ENCODE data around the gene LETMD1.

Gene LETMD1

GRCh38 chr12:51025836-51026638 is 22.1 kb upstream of the LETMD1 start, which contains the start of gene SLC11A2:
SLC11A2 (minus strand) TSS chr12:51026384; CDS start chr12:51010728, 15,656 bp downstream.
- DNase-seq: peak; percentile 72 to 80 (median 78)

GRCh38 chr12:51027342-51027835 is 20.7 kb upstream of the LETMD1 start:
- no peak for DNase-seq

- DNase-seq: no peak
Observed at GRCh38 chr12:51028126-51028812, 19.9 kb upstream of the LETMD1 start.

GRCh38 chr12:51028813-51029150 is 19.3 kb upstream of the LETMD1 start:
- DNase-seq: no peak

- DNase-seq: no peak
Observed at GRCh38 chr12:51033048-51033447, 15.1 kb upstream of the LETMD1 start.

- DNase-seq: no peak
Observed at GRCh38 chr12:51033457-51034089, 14.6 kb upstream of the LETMD1 start.

- DNase-seq: no peak
Observed at GRCh38 chr12:51036279-51036678, 11.8 kb upstream of the LETMD1 start.

- DNase-seq: no peak
Observed at GRCh38 chr12:51048661-51049251, 629 bp downstream of the LETMD1 start.

- DNase-seq: no peak
Observed at GRCh38 chr12:51049525-51049924, 1.4 kb downstream of the LETMD1 start.

GRCh38 chr12:51051787-51052186 is 3.7 kb downstream of the LETMD1 start:
- DNase-seq: no peak

- no peak for DNase-seq
Observed at GRCh38 chr12:51055060-51055459, 6.9 kb downstream of the LETMD1 start.

GRCh38 chr12:51056242-51056641 is 8.1 kb downstream of the LETMD1 start:
- DNase-seq: no peak

- DNase-seq: no peak
Observed at GRCh38 chr12:51059086-51059485, 11.0 kb downstream of the LETMD1 start.

- DNase-seq: no peak
Observed at GRCh38 chr12:51062631-51063397, 14.7 kb downstream of the LETMD1 start.

GRCh38 chr12:51065530-51065929 is 17.4 kb downstream of the LETMD1 start:
- DNase-seq: no peak

- no peak for DNase-seq
Observed at GRCh38 chr12:51067229-51067628, 19.1 kb downstream of the LETMD1 start.

- no peak for DNase-seq
Observed at GRCh38 chr12:51067771-51068170, 19.6 kb downstream of the LETMD1 start.

GRCh38 chr12:51070004-51070403 is 21.9 kb downstream of the LETMD1 start:
- no peak for DNase-seq

GRCh38 chr12:51071663-51072062 is 23.5 kb downstream of the LETMD1 start:
- no peak for DNase-seq

GRCh38 chr12:51075390-51075789 is 27.3 kb downstream of the LETMD1 start:
- DNase-seq: no peak

GRCh38 chr12:51076236-51076930 is 28.3 kb downstream of the LETMD1 start:
- DNase-seq: no peak

- no peak for DNase-seq
Observed at GRCh38 chr12:51077930-51078329, 29.8 kb downstream of the LETMD1 start.

Data from activated CD4-positive, CD25-positive, alpha-beta regulatory T cell (primary cell).